Stimulated activated naive CD8-positive, alpha-beta T cell treated with anti-CD3 and anti-CD28 coated beads, Interleukin-15, Interleukin-2, amounts not matched to agents 100 U/mL and 50 U/mL, for 24 hours (primary cell): ENCODE results near the gene WIPF1.

Source experiments
- ATAC-seq: fragments of 150-1000 bp; cut with Tn5 transposase; one replicate; pipeline ENCODE4 v1.10.0; 2021
- DNase-seq: peaks from one replicate; pipeline ENCODE4 v3.0.0; 2021

Gene WIPF1

DNA sequence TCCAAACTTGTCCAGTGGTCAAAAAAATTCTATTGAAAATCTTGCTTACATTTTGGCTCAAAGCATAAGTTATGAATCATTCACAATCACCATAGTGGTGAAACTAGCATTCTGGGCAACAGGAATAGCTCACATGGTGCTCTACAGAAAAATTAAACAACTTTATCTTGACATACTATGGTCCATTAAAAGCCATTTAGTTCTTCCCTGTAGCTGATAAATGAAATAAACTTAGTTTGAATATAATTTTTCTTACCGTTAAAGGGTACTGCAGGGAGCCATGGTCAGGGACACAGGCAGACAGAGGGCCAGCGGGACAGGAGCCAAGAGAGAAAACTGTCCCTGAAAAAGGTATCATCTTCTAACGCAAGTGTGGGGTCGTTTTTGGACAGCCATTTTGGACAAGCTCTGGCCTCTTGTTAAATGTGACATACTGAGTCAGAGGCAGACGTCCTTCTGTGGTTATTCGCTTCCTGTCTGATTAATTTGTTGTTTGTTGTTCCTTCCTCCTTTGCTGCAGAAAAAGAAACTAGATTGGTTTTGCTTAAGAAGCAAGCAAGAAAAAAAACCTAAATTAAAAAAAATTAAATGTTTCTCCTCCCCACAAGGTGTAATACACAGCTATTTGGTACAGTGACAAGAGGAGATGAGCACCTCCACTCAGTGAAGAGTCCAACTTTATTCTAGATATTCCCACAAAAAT is at the start of gene WIPF1:
WIPF1 (minus strand) TSS at position 460 of the 703 bp plus-strand sequence. CDS start 12,231 bp downstream, outside the sequence.
- peak; percentile 52 for DNase-seq
- ATAC-seq = peak; percentile 50

GRCh38 chr2:174645296-174645695 is 47.7 kb upstream of the WIPF1 start:
- ATAC-seq (no peak), DNase-seq (no peak)

DNA sequence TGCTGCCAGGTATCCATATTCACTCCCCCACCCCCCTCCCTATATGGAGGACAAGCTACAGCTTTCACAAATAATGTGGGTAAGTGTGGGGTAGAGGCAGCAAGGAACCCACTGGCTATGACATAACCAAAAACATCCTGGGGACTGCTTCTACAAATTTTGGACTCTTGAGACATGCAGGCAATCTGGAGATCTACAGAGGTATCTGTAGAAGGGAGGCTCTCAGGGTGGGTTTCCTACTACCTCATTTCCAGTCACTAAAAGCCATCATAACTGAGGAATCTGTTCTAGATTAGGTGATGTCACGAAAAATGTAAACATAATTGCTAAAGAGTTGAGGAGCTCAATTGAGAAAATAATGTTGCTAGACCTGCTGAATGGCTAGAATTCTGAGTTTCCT is 46.8 kb upstream of the WIPF1 start:
- no peak for DNase-seq
- ATAC-seq = no peak

DNA sequence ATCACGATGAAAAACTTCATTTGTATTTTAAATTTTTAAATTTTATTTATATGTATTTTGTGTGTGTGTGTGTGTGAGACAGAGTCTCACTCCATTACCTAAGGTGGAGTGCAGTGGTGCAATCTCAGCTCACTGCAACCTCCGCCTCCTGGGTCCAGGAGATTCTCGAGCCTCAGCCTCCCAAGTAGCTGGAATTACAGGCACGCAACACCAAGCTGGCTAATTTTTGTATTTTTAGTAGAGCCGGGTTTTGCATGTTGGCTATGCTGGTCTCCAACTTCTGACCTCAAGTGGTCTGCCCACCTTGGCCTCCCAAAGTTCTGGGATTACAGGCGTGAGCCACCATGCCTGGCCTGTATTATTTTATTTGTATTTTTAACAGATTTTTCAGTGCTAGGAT is 45.8 kb upstream of the WIPF1 start:
- ATAC-seq (no peak), DNase-seq (no peak)

DNA sequence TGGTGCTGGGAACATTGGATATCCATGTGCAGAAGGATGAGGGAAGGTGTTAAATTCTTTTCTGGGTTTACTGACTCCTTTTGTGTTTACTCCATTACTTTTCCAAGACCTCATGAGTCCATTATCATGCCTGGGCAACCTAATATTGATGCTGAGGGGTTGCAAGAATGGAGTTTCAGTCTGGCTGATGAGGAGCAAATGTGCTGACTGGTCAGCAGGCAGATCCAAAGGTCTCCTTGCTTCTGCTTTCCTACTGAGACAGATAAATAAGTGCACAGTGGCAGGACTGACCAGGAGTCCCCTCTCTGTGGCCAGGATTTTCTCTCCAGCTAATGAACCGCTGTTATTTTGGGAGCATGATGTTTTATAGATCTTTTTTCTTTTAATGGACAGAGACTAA is 43.6 kb upstream of the WIPF1 start:
- ATAC-seq (no peak), DNase-seq (no peak)

- ATAC-seq (no peak), DNase-seq (no peak)
Measured at GRCh38 chr2:174636987-174637386, 39.4 kb upstream of the WIPF1 start.

- ATAC-seq (no peak), DNase-seq (no peak)
Measured at GRCh38 chr2:174635776-174636404, 38.3 kb upstream of the WIPF1 start.

DNA sequence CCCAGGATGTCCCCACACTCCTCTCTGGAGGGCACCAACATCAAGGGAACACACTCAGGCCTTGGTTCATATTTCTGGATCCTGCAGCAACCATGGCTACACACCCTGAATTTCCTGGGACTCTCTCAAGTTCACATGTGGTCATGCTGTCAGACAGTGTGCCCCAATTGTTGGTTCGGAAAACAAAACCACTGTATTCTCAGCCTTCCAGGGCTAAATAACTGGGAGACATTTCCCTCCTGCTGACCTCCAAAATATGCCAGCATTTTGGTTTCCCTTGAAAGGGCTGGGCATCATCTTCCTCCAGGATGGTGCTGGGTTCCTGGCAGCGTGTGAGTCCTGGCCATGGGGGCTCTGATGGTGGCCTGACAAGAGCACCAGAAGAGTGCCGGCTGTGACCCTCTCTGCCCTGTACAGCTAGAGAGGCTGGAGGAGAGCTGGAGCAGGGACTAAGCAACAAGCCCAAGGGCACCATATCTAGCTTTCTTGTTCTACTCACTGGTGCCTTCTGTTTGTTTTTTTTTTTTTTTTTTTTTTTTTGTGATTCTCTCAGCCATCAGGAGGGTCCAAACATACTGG is 37.5 kb upstream of the WIPF1 start:
- DNase-seq (peak; percentile 17), ATAC-seq (no peak)

GRCh38 chr2:174634130-174635014 is 36.8 kb upstream of the WIPF1 start:
- peak; percentile 89 for ATAC-seq
- DNase-seq = peak; percentile 66

DNA sequence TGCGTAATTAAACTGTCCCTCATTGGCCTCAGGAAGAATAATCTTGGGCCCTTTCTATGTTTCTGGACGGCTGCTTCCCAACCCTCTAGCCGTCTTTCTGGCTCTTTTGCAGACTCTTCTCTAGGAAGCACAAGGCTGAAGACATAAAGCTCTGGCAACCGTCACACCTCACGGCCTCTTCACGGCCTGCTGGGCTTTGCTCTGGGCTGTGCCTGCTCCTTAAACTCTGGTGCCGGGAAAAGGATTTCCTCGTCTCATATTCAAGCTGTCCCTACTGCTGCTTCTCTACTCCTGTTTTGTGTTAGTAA is 36.0 kb upstream of the WIPF1 start:
- ATAC-seq (no peak), DNase-seq (peak; percentile 27)

GRCh38 chr2:174632841-174633622 is 35.4 kb upstream of the WIPF1 start:
- ATAC-seq (no peak), DNase-seq (peak; percentile 15)

- no peak for DNase-seq
- no peak for ATAC-seq
Measured at GRCh38 chr2:174631009-174631981, 33.7 kb upstream of the WIPF1 start.

- DNase-seq (no peak), ATAC-seq (no peak)
Measured at GRCh38 chr2:174630107-174630506, 32.5 kb upstream of the WIPF1 start.

- DNase-seq = peak; percentile 37
- ATAC-seq = no peak
Measured at GRCh38 chr2:174629506-174629905, 31.9 kb upstream of the WIPF1 start.

DNA sequence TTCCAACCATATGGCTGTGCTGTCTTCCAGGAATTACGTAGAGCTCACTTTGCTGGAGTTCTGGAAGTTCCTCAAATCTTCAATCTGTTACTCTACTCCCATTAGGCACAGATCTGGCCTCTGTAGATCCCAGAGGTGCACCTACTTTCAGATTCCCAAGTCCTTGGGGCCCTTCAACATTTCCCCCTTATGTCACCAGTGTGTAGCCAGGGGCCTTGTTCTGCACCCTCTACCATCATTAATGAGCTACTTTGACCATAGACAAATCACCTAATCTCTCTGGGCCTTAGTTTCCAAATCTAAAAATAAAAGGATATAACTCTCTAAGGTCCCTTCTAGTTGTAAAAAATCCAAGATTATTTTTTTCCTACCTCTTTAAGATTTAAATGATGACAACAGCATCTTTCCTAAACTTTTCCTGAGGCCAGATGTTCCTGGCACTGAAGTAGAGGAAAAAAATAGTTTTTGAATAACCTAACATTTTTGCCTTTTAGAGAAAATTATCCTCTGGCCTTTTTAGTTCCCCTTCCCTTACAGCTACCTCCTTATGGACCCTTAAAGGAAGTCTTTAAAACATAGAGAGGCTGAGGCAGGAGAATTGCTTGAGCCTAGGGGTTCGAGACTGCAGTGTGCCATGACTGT is 31.0 kb upstream of the WIPF1 start:
- ATAC-seq = no peak

GRCh38 chr2:174627216-174627615 is 29.6 kb upstream of the WIPF1 start:
- no peak for ATAC-seq
- no peak for DNase-seq

More for the DNA sequence above, 31.0 kb upstream of the WIPF1 start:
- DNase-seq = no peak

DNA sequence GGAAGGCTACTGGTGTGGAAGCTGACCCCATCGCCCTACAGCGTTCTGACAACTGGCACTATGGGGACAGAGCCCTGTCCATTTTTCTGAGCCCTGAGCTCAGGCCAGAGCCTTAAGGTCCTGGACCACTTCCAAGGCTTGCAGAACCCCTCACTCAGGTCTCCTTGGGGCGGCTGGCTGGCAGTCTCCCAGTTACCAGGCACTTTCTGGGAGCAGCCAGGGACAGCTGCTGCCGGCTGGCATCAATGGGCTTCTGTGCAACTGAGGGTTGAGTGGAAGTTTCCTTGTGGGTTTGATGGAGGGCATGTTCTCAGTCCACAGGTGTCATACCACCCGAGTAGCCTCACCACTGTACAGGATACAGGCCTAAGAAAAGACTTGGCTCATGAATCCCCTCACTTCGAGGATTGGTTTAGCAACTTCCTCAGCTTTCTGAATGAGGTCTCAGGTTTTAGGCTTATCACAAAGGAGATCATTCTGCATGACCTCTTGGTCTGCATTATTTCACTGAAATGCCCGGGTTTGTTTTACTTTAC is 27.4 kb upstream of the WIPF1 start:
- no peak for ATAC-seq
- DNase-seq = no peak

GRCh38 chr2:174623690-174624089 is 26.1 kb upstream of the WIPF1 start:
- DNase-seq (no peak), ATAC-seq (no peak)

DNA sequence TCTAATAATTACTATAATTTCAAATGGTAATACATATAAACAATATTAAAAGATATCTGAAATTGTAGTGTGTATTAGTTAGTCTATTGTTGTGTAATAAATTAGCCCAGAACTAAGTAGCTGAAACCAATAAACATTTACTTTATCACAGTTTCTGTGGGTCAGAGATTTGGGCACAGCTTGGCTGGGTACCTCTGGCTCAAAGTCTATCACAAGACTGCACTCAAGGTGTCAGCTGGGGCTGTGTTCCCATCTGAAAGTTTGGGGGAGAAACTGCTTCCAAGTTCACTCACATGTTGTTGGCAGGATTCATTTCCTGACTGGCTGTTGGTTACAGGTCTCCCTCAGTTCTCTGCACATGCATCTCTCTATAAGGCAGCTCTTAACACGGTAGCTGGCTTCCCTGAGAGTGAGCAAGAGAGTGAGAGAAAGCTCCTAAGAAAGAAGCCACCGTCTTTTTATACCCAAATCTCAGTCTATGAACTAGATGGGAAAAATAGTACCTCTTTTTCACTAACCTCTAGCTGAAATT is 25.6 kb upstream of the WIPF1 start:
- DNase-seq (no peak), ATAC-seq (no peak)

GRCh38 chr2:174621323-174621722 is 23.7 kb upstream of the WIPF1 start:
- no peak for ATAC-seq

More at GRCh38 chr2:174621323-174621722, 23.7 kb upstream of the WIPF1 start:
- DNase-seq = no peak
